Panc1 (cell line): ENCODE results near the gene TMCC1. TPM values are rescaled to one million over a fixed set of nuclear protein-coding genes. Genes with fewer than 3 reads are reported as not detected.

Experiments
- ATAC-seq: fragments of 200-7000 bp; cut with Tn5 transposase; 2 replicates; pipeline ENCODE4 v1.9.1; 2020; ENCODE audit warnings: mild to moderate bottlenecking, moderate library complexity
- BruUV-seq: library from RNA; stranded (reverse); fragments of 400-500 nt; replicated peaks from 2 replicates; lab custom pipeline; 2021; lab: Mats Ljungman, UMichigan
- CTCF ChIA-PET: fragments of 300-600 bp; sonication (Branson Sonifier 250); formaldehyde crosslinking; loops from one replicate; lab custom pipeline; 2022; ENCODE audit warnings: antibody characterized with exemption; lab: Charles Lee
- POLR2A ChIA-PET: fragments of 300-600 bp; sonication (Branson Sonifier 250); formaldehyde crosslinking; loops from one replicate; lab custom pipeline; 2022; ENCODE audit warnings: antibody characterized with exemption; lab: Charles Lee
- DNase-seq: peaks from one replicate; pipeline ENCODE4 v3.0.0-alpha.2; 2010; ENCODE audit warnings: low read depth, low spot score
- H3K27ac ChIP-seq: 2 replicates; pipeline ENCODE4 v1.5.1; 2011; ENCODE audit warnings: mild to moderate bottlenecking, low read length, inconsistent platforms
- H3K27me3 ChIP-seq: fragments of 200-500 bp; sonication (Bioruptor generic); 2 replicates; pipeline ENCODE4 v1.6.0; 2014; ENCODE audit warnings: low read length, inconsistent platforms; ENCODE audit not compliant: control insufficient read depth, insufficient read depth
- H3K36me3 ChIP-seq: fragments of 200-500 bp; sonication (Bioruptor generic); 2 replicates; pipeline ENCODE4 v1.5.1; 2014; ENCODE audit warnings: inconsistent platforms, mild to moderate bottlenecking, low read length, moderate library complexity; ENCODE audit not compliant: control insufficient read depth, insufficient read depth
- H3K4me1 ChIP-seq: 2 replicates; pipeline ENCODE4 v1.5.1; 2011; ENCODE audit warnings: inconsistent platforms, mild to moderate bottlenecking, low read length, moderate library complexity; ENCODE audit not compliant: control insufficient read depth, insufficient read depth
- H3K4me3 ChIP-seq, 2 experiments: 2 replicates each; pipeline ENCODE4 v1.5.1; 2011 to 2012; ENCODE audit warnings: low read depth in 2 of 2, low read length in 2 of 2, mild to moderate bottlenecking in 2 of 2, inconsistent platforms in 1 of 2, moderate library complexity in 1 of 2
- H3K9me3 ChIP-seq: fragments of 200-500 bp; sonication (Bioruptor generic); 2 replicates; pipeline ENCODE4 v1.5.1; 2014; ENCODE audit warnings: low read depth, mild to moderate bottlenecking, inconsistent platforms, low read length, moderate library complexity; ENCODE audit not compliant: control insufficient read depth, insufficient read depth
- CTCF ChIP-seq: fragments of 450-650 bp; IDR thresholded peaks from 2 replicates; pipeline ENCODE4 v1.5.1; 2017; ENCODE audit warnings: mild to moderate bottlenecking
- POLR2AphosphoS5 ChIP-seq: IDR thresholded peaks from 2 replicates; pipeline ENCODE4 v1.6.1; 2012; ENCODE audit warnings: mild to moderate bottlenecking, low read depth, low read length, moderate library complexity
- SIN3A ChIP-seq: IDR thresholded peaks from 2 replicates; pipeline ENCODE4 v1.6.1; 2012; ENCODE audit warnings: low read depth, mild to moderate bottlenecking, low read length, moderate library complexity, borderline replicate concordance; ENCODE audit not compliant: insufficient read depth
- TCF7L2 ChIP-seq: IDR thresholded peaks from 2 replicates; pipeline ENCODE4 v1.6.1; 2011; ENCODE audit warnings: mild to moderate bottlenecking, low read depth, low read length, inconsistent platforms
- in situ Hi-C: cut with HindIII; loops from 2 replicates; pipeline ENCODE4 v1.10.0; 2016; ENCODE audit warnings: low sequenced_read_pairs, low pct_unique_long_range_greater_than_20kb
- intact Hi-C: fragments of 100-400 bp; cut with micrococcal nuclease; formaldehyde crosslinking; loops from one replicate; pipeline ENCODE4 v1.10.0; 2022; ENCODE audit not compliant: unreplicated experiment
- total RNA-seq: library from RNA; stranded (reverse); gene quantifications from one replicate; pipeline ENCODE4 v1.2.1, GENCODE V29; 2021; ENCODE audit not compliant: unreplicated experiment
- TF ChIP-seq, protein P1 (sequence below), 2 experiments: IDR thresholded peaks; 2 replicates each; pipeline ENCODE4 v1.6.1; 2011 to 2012; ENCODE audit warnings: low read depth in 2 of 2, control low read depth in 1 of 2, low read length in 1 of 2, mild to moderate bottlenecking in 1 of 2, moderate library complexity in 1 of 2; ENCODE audit not compliant: insufficient read depth in 1 of 2

Gene TMCC1
- total RNA-seq, 1 experiment from 2014 or later: 33.2 TPM

- intact Hi-C loops: no loop called here
- in situ Hi-C loops: no loop called here
- ChIA-PET POLR2A (interaction anchor here (0.5 kb wide), 1 partner anchor 12 kb away, joined by 3 read pairs; no protein-coding TSS in a partner anchor), CTCF (no interaction called here)
- BruUV-seq: no TSS peak
- ATAC-seq (no peak), DNase-seq (no peak)
- Histone ChIP-seq H3K27ac (peak overlapping the region; percentile 99), H3K27me3 (no peaks in the 10 kb centered on the region), H3K36me3 (no peaks in the 10 kb centered on the region), H3K4me3 (no peak overlapping the region; a peak in 1 of 4 replicates), H3K9me3 (no peaks in the 10 kb centered on the region), H3K4me1 (peaks cover 81% of the 10 kb centered on the region)
- TF ChIP-seq CTCF (no peak), TCF7L2 (no peak), SIN3A (no peak), POLR2AphosphoS5 (no peak)
- TF ChIP-seq, protein P1, sequence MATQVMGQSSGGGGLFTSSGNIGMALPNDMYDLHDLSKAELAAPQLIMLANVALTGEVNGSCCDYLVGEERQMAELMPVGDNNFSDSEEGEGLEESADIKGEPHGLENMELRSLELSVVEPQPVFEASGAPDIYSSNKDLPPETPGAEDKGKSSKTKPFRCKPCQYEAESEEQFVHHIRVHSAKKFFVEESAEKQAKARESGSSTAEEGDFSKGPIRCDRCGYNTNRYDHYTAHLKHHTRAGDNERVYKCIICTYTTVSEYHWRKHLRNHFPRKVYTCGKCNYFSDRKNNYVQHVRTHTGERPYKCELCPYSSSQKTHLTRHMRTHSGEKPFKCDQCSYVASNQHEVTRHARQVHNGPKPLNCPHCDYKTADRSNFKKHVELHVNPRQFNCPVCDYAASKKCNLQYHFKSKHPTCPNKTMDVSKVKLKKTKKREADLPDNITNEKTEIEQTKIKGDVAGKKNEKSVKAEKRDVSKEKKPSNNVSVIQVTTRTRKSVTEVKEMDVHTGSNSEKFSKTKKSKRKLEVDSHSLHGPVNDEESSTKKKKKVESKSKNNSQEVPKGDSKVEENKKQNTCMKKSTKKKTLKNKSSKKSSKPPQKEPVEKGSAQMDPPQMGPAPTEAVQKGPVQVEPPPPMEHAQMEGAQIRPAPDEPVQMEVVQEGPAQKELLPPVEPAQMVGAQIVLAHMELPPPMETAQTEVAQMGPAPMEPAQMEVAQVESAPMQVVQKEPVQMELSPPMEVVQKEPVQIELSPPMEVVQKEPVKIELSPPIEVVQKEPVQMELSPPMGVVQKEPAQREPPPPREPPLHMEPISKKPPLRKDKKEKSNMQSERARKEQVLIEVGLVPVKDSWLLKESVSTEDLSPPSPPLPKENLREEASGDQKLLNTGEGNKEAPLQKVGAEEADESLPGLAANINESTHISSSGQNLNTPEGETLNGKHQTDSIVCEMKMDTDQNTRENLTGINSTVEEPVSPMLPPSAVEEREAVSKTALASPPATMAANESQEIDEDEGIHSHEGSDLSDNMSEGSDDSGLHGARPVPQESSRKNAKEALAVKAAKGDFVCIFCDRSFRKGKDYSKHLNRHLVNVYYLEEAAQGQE (IDR thresholded peaks at IDR 0.05; ENCODE audit: insufficient read depth in 1 of 2, low read depth in 2 of 2, low read length in 1 of 2): no peak
Measured at GRCh38 chr3:129600348-129600747, 293.2 kb downstream of the TMCC1 start.

- H3K36me3 ChIP-seq: no peaks in the 10 kb centered on the region
- POLR2A ChIA-PET: no interaction called here
- TF ChIP-seq POLR2AphosphoS5: no peak; the same call in 1 of the 2 replicates
- no peak for TF ChIP-seq SIN3A
- no peak for TF ChIP-seq TCF7L2
- TF ChIP-seq, protein P1 (IDR thresholded peaks at IDR 0.05; ENCODE audit: insufficient read depth in 1 of 2, low read depth in 2 of 2, low read length in 1 of 2): no peak
- TF ChIP-seq CTCF: no peak
- no peaks in the 10 kb centered on the region for H3K9me3 ChIP-seq
- in situ Hi-C loops: no loop called here
- H3K27me3 ChIP-seq: no peaks in the 10 kb centered on the region
- peaks cover 88% of the 10 kb centered on the region for H3K4me1 ChIP-seq
- BruUV-seq: no TSS peak
- peak overlapping the region; percentile 99 for H3K27ac ChIP-seq
- ATAC-seq (peak; percentile 22), DNase-seq (no peak)
- peak overlapping the region; percentile 7 to 40; a peak in 3 of 4 replicates for H3K4me3 ChIP-seq
- intact Hi-C loops: no loop called here
- CTCF ChIA-PET: interaction anchor here (1.0 kb wide), 1 partner anchor 110 kb away, joined by 11 read pairs; no protein-coding TSS in a partner anchor
Measured at GRCh38 chr3:129599607-129600006, 293.9 kb downstream of the TMCC1 start.
